A204.1 (cell line): Measurements from ENCODE around the gene INCENP.
"Not testable (repeated sequence)": the region's sequence is repeated elsewhere in the genome, so short reads cannot be mapped to it uniquely, and the experiment has no call there.

Experiments used
- FAIRE-seq: peaks from 2 replicates; lab custom pipeline; 2012; peaks lifted over from hg19 to GRCh38; lab: Jason Lieb, UNC

Gene INCENP

GRCh38 chr11:62171261-62171723 lies 47.5 kb downstream of the INCENP start:
- peak; percentile 95 for FAIRE-seq

GRCh38 chr11:62172294-62172693 lies 48.5 kb downstream of the INCENP start:
- FAIRE-seq, result no peak

- no peak for FAIRE-seq
Observed at GRCh38 chr11:62176766-62177165, 53.0 kb downstream of the INCENP start.

GRCh38 chr11:62179995-62180394 lies 56.2 kb downstream of the INCENP start:
- FAIRE-seq, result no peak

GRCh38 chr11:62181097-62181496 lies 57.3 kb downstream of the INCENP start:
- no peak for FAIRE-seq

- FAIRE-seq, result no peak
Observed at GRCh38 chr11:62182147-62182891, 58.5 kb downstream of the INCENP start.

- no peak for FAIRE-seq
Observed at GRCh38 chr11:62186195-62186594, 62.4 kb downstream of the INCENP start.

- FAIRE-seq, result no peak
Observed at GRCh38 chr11:62190011-62190410, 66.2 kb downstream of the INCENP start, which contains the start of gene SCGB1D1. TSS of gene SCGB1D1 (plus strand) at chr11:62190216. CDS start at chr11:62190285, 69 bp downstream.

GRCh38 chr11:62193952-62194351 lies 70.1 kb downstream of the INCENP start:
- no peak for FAIRE-seq

- not testable (repeated sequence) for FAIRE-seq
Observed at GRCh38 chr11:62195010-62195409, 71.2 kb downstream of the INCENP start.

GRCh38 chr11:62195945-62196344 lies 72.1 kb downstream of the INCENP start:
- FAIRE-seq, result no peak

GRCh38 chr11:62197400-62197799 lies 73.6 kb downstream of the INCENP start:
- FAIRE-seq, result not testable (repeated sequence)

GRCh38 chr11:62201376-62201775 lies 77.6 kb downstream of the INCENP start:
- no peak for FAIRE-seq
